Transverse colon (tissue), 4 donors: ENCODE measurements around the gene UQCRHL. TPM values are rescaled to one million over a fixed set of nuclear protein-coding genes. Genes with fewer than 3 reads are reported as not detected.
"Not testable (repeated sequence)": the region's sequence is repeated elsewhere in the genome, so short reads cannot be mapped to it uniquely, and the experiment has no call there.

Experiments used
- DNase-seq: peaks from one replicate; pipeline ENCODE4 v3.0.0-alpha.2; 2019
- H3K27ac ChIP-seq, 4 donors: fragments of 200-600 bp; sonication (generic); 2 replicates each; pipeline ENCODE4 v1.5.1; 2016 to 2018; ENCODE audit warnings: inconsistent platforms in 4 of 4
- H3K27me3 ChIP-seq: fragments of 200-600 bp; sonication (generic); 2 replicates; pipeline ENCODE4 v1.5.1; 2017; ENCODE audit warnings: inconsistent platforms
- H3K36me3 ChIP-seq, 4 donors: fragments of 200-600 bp; sonication (generic); 2 replicates each; pipeline ENCODE4 v1.5.1; 2017 to 2019; ENCODE audit warnings: inconsistent platforms in 4 of 4
- H3K4me1 ChIP-seq, 4 donors: fragments of 200-600 bp; sonication (generic); 2 replicates each; pipeline ENCODE4 v1.5.1; 2017 to 2020; ENCODE audit warnings: inconsistent platforms in 4 of 4
- H3K4me3 ChIP-seq, 4 donors: fragments of 200-600 bp; sonication (generic); 1 replicate in 1 of 4; 2 replicates in 3 of 4; pipeline versions ENCODE4 v1.5.1 to v1.6.1; 2017 to 2019; ENCODE audit warnings: inconsistent platforms in 4 of 4
- H3K9me3 ChIP-seq, 2 donors: fragments of 200-600 bp; sonication (generic); 2 replicates each; pipeline ENCODE4 v1.5.1; 2017 to 2019; ENCODE audit warnings: inconsistent platforms in 2 of 2
- CTCF ChIP-seq, 5 experiments: fragments of 200-600 bp in 3 of 5; fragments of 450-650 bp in 2 of 5; sonication (generic) in 3 of 5; IDR thresholded peaks; 1 replicate in 2 of 5; 2 replicates in 3 of 5; pipeline ENCODE4 v1.5.1; 2016 to 2017; ENCODE audit warnings: antibody characterized with exemption in 5 of 5, inconsistent platforms in 3 of 5, mild to moderate bottlenecking in 2 of 5, moderate library complexity in 1 of 5
- EP300 ChIP-seq: sonication (generic); formaldehyde crosslinking; IDR thresholded peaks from one replicate; pipeline ENCODE4 v1.6.1; 2017; ENCODE audit warnings: antibody characterized with exemption, low read depth
- POLR2A ChIP-seq: fragments of 450-650 bp; IDR thresholded peaks from one replicate; pipeline ENCODE4 v1.6.1; 2016; ENCODE audit warnings: antibody characterized with exemption, mild to moderate bottlenecking, moderate library complexity
- POLR2AphosphoS5 ChIP-seq, 3 donors: sonication (generic); formaldehyde crosslinking; IDR thresholded peaks; one replicate each; pipeline ENCODE4 v1.6.1; 2016; ENCODE audit warnings: antibody characterized with exemption in 3 of 3
- WGBS, 2 donors: methylation state at CpG; one replicate each; pipeline ENCODE4 v1.1.5; 2018; ENCODE audit warnings: low coverage in 1 of 2; 5-methylcytosine and 5-hydroxymethylcytosine counted together
- in situ Hi-C, 4 donors: fragments of 200-750 bp; cut with MboI; loops; one replicate each; pipeline versions ENCODE4 v1.15.0 to v1.15.1; 2017; ENCODE audit warnings: low sequenced_read_pairs in 3 of 4, low pct_ligation_motif_present in 1 of 4, low pct_unique_long_range_greater_than_20kb in 1 of 4
- intact Hi-C: fragments of 100-400 bp; cut with DNase I; formaldehyde crosslinking; loops from one replicate; pipeline ENCODE4 v1.15.1; 2023; ENCODE audit warnings: low total_unique reads
- total RNA-seq, 4 donors: library from RNA; depleted of rRNA; stranded (reverse); fragments of >200 nt; gene quantifications; one replicate each; pipeline ENCODE4 v1.1.0, GENCODE V29; 2016

UQCRHL gene
- 1 to 10 TPM in 3 of 4 donors, under 1 TPM in 1; 0.75 to 3.0 (median 1.7) TPM for total RNA-seq

DNA sequence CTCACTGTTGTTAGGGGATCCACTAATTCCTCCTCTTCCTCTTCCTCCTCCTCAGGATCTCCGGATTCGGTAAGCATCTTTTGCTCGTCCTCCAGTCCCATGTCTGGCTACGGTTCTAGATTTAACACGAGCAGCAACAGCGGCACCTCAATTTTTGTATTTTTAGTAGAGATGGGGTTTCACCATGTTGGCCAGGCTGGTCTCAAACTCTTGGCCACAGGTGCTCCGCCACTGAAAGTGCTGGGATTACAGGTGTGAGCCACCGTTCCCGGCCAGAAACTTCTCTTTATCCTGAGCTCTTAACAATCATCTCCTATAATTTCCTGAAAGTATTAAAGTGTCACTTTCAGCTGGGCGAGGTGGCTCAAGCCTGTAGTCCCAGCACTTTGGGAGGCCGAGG lies at the start of gene UQCRHL:
Gene UQCRHL, minus strand, starts transcription at position 101 of the 400 bp plus-strand sequence. Its CDS starts 0 bp downstream, at position 101.
- in situ Hi-C loops, result loop anchor here (10.0 to 25.0 kb wide), 3 partner anchors 105 to 180 kb away; partner anchors contain the start of gene ZBTB17 (in 2 of the 4)

GRCh38 chr1:15856888-15857287 lies 49.4 kb upstream of the UQCRHL start:
- TF ChIP-seq POLR2A (no peak), EP300 (no peak), CTCF (IDR thresholded peaks at IDR 0.05) (no peak), POLR2AphosphoS5 (IDR thresholded peaks at IDR 0.05) (no peak)
- intact Hi-C loops (no loop called here), in situ Hi-C loops (no loop called here)
- Histone ChIP-seq H3K27me3 (no peaks in the 10 kb centered on the region), H3K4me1 (peaks cover 0 to 58% (median 15%) of the 10 kb centered on the region in 4 donors), H3K27ac (no peak overlapping the region), H3K9me3 (no peaks in the 10 kb centered on the region), H3K4me3 (no peak overlapping the region), H3K36me3 (no peaks in the 10 kb centered on the region)
- WGBS, 2 donors, result 93 to 94% methylated on average over 4 to 5 of the region's 5 CpGs
- no peak for DNase-seq

More for the DNA sequence above, at the start of gene UQCRHL:
- H3K27ac ChIP-seq, intact Hi-C loops, H3K36me3 ChIP-seq, DNase-seq, H3K27me3 ChIP-seq, H3K4me3 ChIP-seq, H3K9me3 ChIP-seq, H3K4me1 ChIP-seq: not testable (repeated sequence)
- WGBS, 2 donors, result 76 to 91% methylated on average over 9 to 11 of the region's 11 CpGs

- H3K4me1 ChIP-seq, result peaks cover 8 to 70% (median 31%) of the 10 kb centered on the region in 4 donors
- no peak for TF ChIP-seq POLR2A
- TF ChIP-seq POLR2AphosphoS5 (IDR thresholded peaks at IDR 0.05), result no peak
- no peak for TF ChIP-seq CTCF (IDR thresholded peaks at IDR 0.05)
- no peak for TF ChIP-seq EP300
- H3K4me3 ChIP-seq, result no peak overlapping the region
- no peak for DNase-seq
- in situ Hi-C loops, result no loop called here
- peak overlapping the region in 1 of 4 donors; percentile 2 for H3K27ac ChIP-seq
- no peaks in the 10 kb centered on the region for H3K36me3 ChIP-seq
- H3K27me3 ChIP-seq, result no peaks in the 10 kb centered on the region
- no peaks in the 10 kb centered on the region for H3K9me3 ChIP-seq
- intact Hi-C loops, result no loop called here
- 83 to 85% methylated on average over 3 of the region's 3 CpGs for WGBS, 2 donors
Measured at GRCh38 chr1:15852828-15853302, 45.4 kb upstream of the UQCRHL start.

- intact Hi-C loops (no loop called here), in situ Hi-C loops (no loop called here)
- H3K27ac ChIP-seq, result peak overlapping the region in 3 of 4 donors; percentile 10 to 99 (median 97)
- H3K9me3 ChIP-seq, result no peaks in the 10 kb centered on the region
- WGBS, 2 donors, result 55 to 69% methylated on average over 6 of the region's 6 CpGs
- DNase-seq, result no peak
- TF ChIP-seq POLR2AphosphoS5 (IDR thresholded peaks at IDR 0.05) (no peak), CTCF (IDR thresholded peaks at IDR 0.05) (no peak)
- peaks cover 8 to 64% (median 31%) of the 10 kb centered on the region in 4 donors for H3K4me1 ChIP-seq
- no peaks in the 10 kb centered on the region for H3K27me3 ChIP-seq
- H3K4me3 ChIP-seq, result no peak overlapping the region
- no peaks in the 10 kb centered on the region for H3K36me3 ChIP-seq
Measured at GRCh38 chr1:15852036-15852827, 44.8 kb upstream of the UQCRHL start.
